ENCODE data around the gene PACSIN2.

DNA sequence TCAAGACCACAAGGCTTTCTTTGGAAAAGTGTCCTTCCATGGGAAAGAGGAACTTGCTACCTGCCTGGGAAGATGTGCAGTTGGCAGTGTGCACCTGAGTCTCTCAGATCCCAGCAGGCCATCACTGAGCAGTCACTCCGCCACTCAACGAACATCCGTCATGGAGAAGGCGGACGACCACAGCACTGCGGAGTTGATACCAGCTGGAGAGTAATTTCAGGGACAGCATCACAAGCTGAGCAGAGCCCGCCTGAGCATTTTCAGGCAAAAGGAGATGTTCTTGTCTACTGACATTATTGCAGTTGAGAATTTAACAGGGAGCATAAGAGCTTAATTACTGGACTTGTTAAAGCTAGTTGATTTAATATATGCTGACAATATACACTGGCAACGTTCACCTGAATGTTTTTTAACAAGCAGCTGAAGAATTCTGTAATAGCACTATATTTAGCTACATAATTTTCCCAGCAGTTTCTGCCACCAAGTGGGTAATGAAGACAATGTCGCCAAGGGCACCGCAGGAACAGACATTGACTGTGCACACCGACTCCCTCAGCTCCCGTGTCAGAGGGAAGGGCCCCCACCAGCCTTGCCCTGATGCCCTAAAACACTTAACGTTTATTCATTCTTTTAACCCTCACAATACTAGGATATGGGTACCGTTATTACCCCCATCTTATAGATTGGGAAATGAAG is 105.4 kb downstream of the PACSIN2 start:
- TF ChIP-seq POLR2A (IDR thresholded peaks at IDR 0.05) (no peak), CTCF (IDR thresholded peaks at IDR 0.05) (no peak)
